K562 (cell line): ENCODE measurements around the gene ETS1. TPM values are rescaled to one million over a fixed set of nuclear protein-coding genes. Genes with fewer than 3 reads are reported as not detected.

Experiments
- ATAC-seq: fragments of 200-7000 bp; cut with Tn5 transposase; 3 replicates; pipeline ENCODE4 v1.9.1; 2020; ENCODE audit warnings: moderate library complexity
- BruUV-seq: library from RNA; stranded (reverse); fragments of 400-500 nt; replicated peaks from 2 replicates; lab custom pipeline; 2021; lab: Mats Ljungman, UMichigan
- CTCF ChIA-PET: fragments of 300-600 bp; formaldehyde crosslinking; extraction: SDS; loops from one replicate; lab custom pipeline; 2021; ENCODE audit warnings: low intra/inter-chr PET ratio; lab: Yijun Ruan, JAX
- POLR2A ChIA-PET: fragments of 300-600, 350-650 bp; sonication (Branson Sonifier 250); formaldehyde crosslinking; extraction: SDS; loops from one replicate; lab custom pipeline; 2021; ENCODE audit warnings: antibody characterized with exemption, inconsistent platforms; lab: Yijun Ruan, JAX
- DNase-seq, 4 experiments: peaks; one replicate each; pipeline versions ENCODE4 v3.0.0 to v3.0.0-alpha.2; 2011 to 2018; ENCODE audit warnings: low spot score in 3 of 4, mixed read lengths in 3 of 4; ENCODE audit errors: extremely low read depth in 1 of 4
- FAIRE-seq: peaks from 2 replicates; lab custom pipeline; 2011; peaks lifted over from hg19 to GRCh38; lab: Jason Lieb, UNC
- H2AFZ ChIP-seq: 2 replicates; pipeline ENCODE4 v1.6.0; 2011; ENCODE audit warnings: low read depth, low read length, control low read depth, inconsistent platforms
- H3K27ac ChIP-seq: fragments of 200-600 bp; 3 replicates; pipeline ENCODE4 v1.8.0; 2011; ENCODE audit warnings: low read depth, mild to moderate bottlenecking, control low read depth, inconsistent platforms, low read length, moderate library complexity, mixed read lengths; ENCODE audit errors: extremely low read depth
- H3K27me3 ChIP-seq, 2 experiments: fragments of 300-600 bp in 1 of 2; 2 replicates in 1 of 2; 3 replicates in 1 of 2; pipeline versions ENCODE4 v1.6.0 to v1.8.0; 2011; ENCODE audit warnings: inconsistent platforms in 2 of 2, low read length in 2 of 2, mild to moderate bottlenecking in 1 of 2, mixed read lengths in 1 of 2, moderate library complexity in 1 of 2; ENCODE audit not compliant: control insufficient read depth in 2 of 2, insufficient read depth in 2 of 2
- H3K36me3 ChIP-seq: fragments of 300-600 bp; 3 replicates; pipeline ENCODE4 v1.8.0; 2011; ENCODE audit warnings: mild to moderate bottlenecking, low read length, inconsistent platforms; ENCODE audit not compliant: control insufficient read depth, insufficient read depth
- H3K4me1 ChIP-seq, 2 experiments: fragments of 200-600 bp in 1 of 2; replicated peaks in 1 of 2; 2 replicates in 1 of 2; 3 replicates in 1 of 2; pipeline versions ENCODE4 v1.5.1 to v1.8.0; 2011; ENCODE audit warnings: inconsistent platforms in 2 of 2, low read length in 2 of 2, mild to moderate bottlenecking in 1 of 2, mixed read lengths in 1 of 2, moderate library complexity in 1 of 2; ENCODE audit not compliant: control insufficient read depth in 2 of 2, insufficient read depth in 2 of 2
- H3K4me2 ChIP-seq: 2 replicates; pipeline ENCODE4 v1.6.1; 2011; ENCODE audit warnings: low read length, control low read depth, inconsistent platforms, mixed read lengths; ENCODE audit not compliant: insufficient read depth
- H3K4me3 ChIP-seq: fragments of 200-600 bp; sonication (generic), shearing (Covaris generic); 2 replicates; pipeline ENCODE4 v1.5.1; 2016; ENCODE audit warnings: control low read depth, inconsistent platforms
- H3K79me2 ChIP-seq: fragments of 200-600 bp; 3 replicates; pipeline ENCODE4 v1.8.0; 2011; ENCODE audit warnings: low read length, inconsistent platforms; ENCODE audit not compliant: control insufficient read depth, insufficient read depth
- H3K9ac ChIP-seq, 2 experiments: 2 replicates each; pipeline versions ENCODE4 v1.6.0 to v1.6.1; 2011; ENCODE audit warnings: low read depth in 2 of 2, low read length in 2 of 2, control low read depth in 1 of 2, inconsistent platforms in 1 of 2, mild to moderate bottlenecking in 1 of 2, mixed read lengths in 1 of 2; ENCODE audit not compliant: insufficient read depth in 1 of 2
- H3K9me1 ChIP-seq: one replicate; pipeline ENCODE4 v1.6.0; 2011; ENCODE audit warnings: inconsistent platforms, mild to moderate bottlenecking, low read length, moderate library complexity; ENCODE audit not compliant: control insufficient read depth, insufficient read depth
- H3K9me3 ChIP-seq: replicated peaks from 2 replicates; pipeline ENCODE4 v1.5.1; 2011; ENCODE audit warnings: low read depth, low read length, inconsistent platforms; ENCODE audit not compliant: control insufficient read depth, insufficient read depth
- H4K20me1 ChIP-seq: replicated peaks from 2 replicates; pipeline ENCODE4 v1.6.1; 2011; ENCODE audit warnings: low read length, inconsistent platforms, mixed read lengths; ENCODE audit not compliant: control insufficient read depth, insufficient read depth
- GTF2F1 ChIP-seq: IDR thresholded peaks from 2 replicates; pipeline ENCODE4 v1.6.1; 2011; ENCODE audit warnings: low read depth, low read length, improper control_type of control experiment
- KLF10 ChIP-seq: fragments of 250-450 bp; sonication (Bioruptor Pico); IDR thresholded peaks from 2 replicates; pipeline ENCODE4 v1.6.1; 2021; ENCODE audit warnings: matching md5 sums
- MEF2D ChIP-seq: conservative IDR thresholded peaks from 2 replicates; pipeline ENCODE4 v1.6.1; 2016; ENCODE audit warnings: low read depth, missing genetic modification characterization, missing compliant biosample characterization
- NEUROD1 ChIP-seq: fragments of 150-350 bp; IDR thresholded peaks from 2 replicates; pipeline ENCODE4 v1.6.1; 2014; ENCODE audit warnings: borderline replicate concordance, low read length, low read depth; ENCODE audit not compliant: partially characterized antibody
- SPI1 ChIP-seq: IDR thresholded peaks from 2 replicates; pipeline ENCODE4 v1.6.1; 2011; ENCODE audit warnings: low read depth, low read length, control low read depth, borderline replicate concordance
- ZNF174 ChIP-seq: fragments of 250-450 bp; sonication (Bioruptor Pico); IDR thresholded peaks from 2 replicates; pipeline ENCODE4 v1.4.0; 2020; ENCODE audit warnings: mild to moderate bottlenecking
- WGBS: fragments of 100-300 bp; shearing (Covaris generic); methylation state at CpG from one replicate; pipeline ENCODE4 v1.1.6; 2016; ENCODE audit warnings: low coverage, mixed read lengths; ENCODE audit not compliant: insufficient coverage; ENCODE audit errors: missing lambda C conversion rate; 5-methylcytosine and 5-hydroxymethylcytosine counted together
- in situ Hi-C: fragments of 300-500 bp; cut with MboI; formaldehyde crosslinking; loops from 4 replicates; pipeline ENCODE4 v1.15.0; 2018; ENCODE audit warnings: inconsistent platforms, mixed read lengths
- intact Hi-C: fragments of 100-400 bp; cut with micrococcal nuclease; formaldehyde crosslinking; loops from 2 replicates; pipeline ENCODE4 v1.14.2; 2022
- polyA plus RNA-seq, 8 experiments: library from polyadenylated mRNA; depleted of rRNA in 4 of 8; stranded (reverse) in 5 of 8; unstranded in 3 of 8; fragments of >200 nt; fragmentation: Nextera tagmentation in 2 of 8; fragmentation: Illumina TruSeq in 1 of 8; extraction: Ambion mirVana in 2 of 8; extraction: Trizol in 1 of 8; gene quantifications; 2 replicates each; pipeline versions ENCODE4 v1.2.1 to v1.2.3, GENCODE V29; 2011 to 2014; ENCODE audit warnings: inconsistent platforms in 1 of 8, missing spikeins in 1 of 8
- total RNA-seq, 7 experiments: library from RNA; depleted of rRNA in 6 of 7; stranded (reverse); fragments of >200 nt in 6 of 7; fragmentation: Illumina TruSeq in 2 of 7; extraction: Trizol in 2 of 7; gene quantifications; 2 replicates each; pipeline versions ENCODE4 v1.2.1 to v1.2.3, GENCODE V29; 2011 to 2021; ENCODE audit warnings: low replicate concordance in 1 of 7
- TF ChIP-seq, protein P1 (sequence below), 2 experiments: fragments of 250-450 bp in 1 of 2; fragments of 450-650 bp in 1 of 2; sonication (Bioruptor Pico) in 1 of 2; IDR thresholded peaks; 2 replicates each; pipeline versions ENCODE4 v1.6.1 to v1.8.0; 2016 to 2021; ENCODE audit warnings: mild to moderate bottlenecking in 2 of 2, moderate library complexity in 2 of 2, missing compliant biosample characterization in 1 of 2, missing genetic modification characterization in 1 of 2
- TF ChIP-seq, protein P2 (sequence below): fragments of 250-450 bp; sonication (Bioruptor Pico); IDR thresholded peaks from 2 replicates; pipeline ENCODE4 v1.8.0; 2022; ENCODE audit warnings: inconsistent platforms, mild to moderate bottlenecking, moderate library complexity, borderline replicate concordance
- TF ChIP-seq, protein P3 (sequence below): fragments of 450-650 bp; IDR thresholded peaks from 2 replicates; pipeline ENCODE4 v1.6.1; 2017; ENCODE audit warnings: mild to moderate bottlenecking, moderate library complexity

ETS1 gene
- total and polyA plus RNA-seq, 9 of the 15 experiments (the other 6 are each of a cell fraction or from before 2014, with no cell fraction given) = 0.04 to 1.4 (median 0.23) TPM

DNA sequence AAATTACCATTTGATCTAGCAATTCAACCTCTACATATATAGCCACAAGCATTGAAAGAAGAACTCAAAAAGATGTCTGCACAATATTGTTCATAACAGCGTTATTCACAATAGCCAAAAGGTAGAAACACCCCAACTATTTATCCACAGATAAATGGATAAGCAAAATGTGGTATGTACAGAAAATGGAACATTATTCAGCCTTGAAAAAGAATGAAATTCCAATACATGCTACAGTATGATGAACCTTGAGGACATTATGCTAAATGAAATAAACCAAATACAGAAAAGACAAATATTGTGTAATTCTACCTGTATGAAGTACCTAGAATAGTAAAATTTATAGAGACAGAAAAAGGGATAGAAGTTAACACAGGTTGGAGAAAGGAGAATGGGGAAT, 2.6 kb upstream of the ETS1 start:
- intact Hi-C loops = no loop called here
- in situ Hi-C loops = no loop called here
- no peak overlapping the region for H3K4me2 ChIP-seq
- H3K9ac ChIP-seq = no peak overlapping the region
- no peaks in the 10 kb centered on the region for H3K9me3 ChIP-seq
- no peaks in the 10 kb centered on the region for H3K36me3 ChIP-seq
- no peak for FAIRE-seq
- no peaks in the 10 kb centered on the region for H3K27me3 ChIP-seq
- no peak overlapping the region for H3K4me3 ChIP-seq
- WGBS = 0% methylated on average over 1 of the region's 1 CpG
- no peak for ATAC-seq
- H2AFZ ChIP-seq = no peak overlapping the region
- H3K27ac ChIP-seq = no peak overlapping the region
- POLR2A ChIA-PET = no interaction called here
- DNase-seq = no peak
- H3K9me1 ChIP-seq = no peaks in the 10 kb centered on the region
- TF ChIP-seq GTF2F1 (no peak), ZNF174 (CRISPR knock-in tag) (no peak), SPI1 (no peak), NEUROD1 (no peak)
- TF ChIP-seq, protein P1, sequence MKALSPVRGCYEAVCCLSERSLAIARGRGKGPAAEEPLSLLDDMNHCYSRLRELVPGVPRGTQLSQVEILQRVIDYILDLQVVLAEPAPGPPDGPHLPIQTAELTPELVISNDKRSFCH (CRISPR knock-in tag; IDR thresholded peaks at IDR 0.05) = no peak
- TF ChIP-seq, protein P1 (tag; IDR thresholded peaks at IDR 0.05) = no peak
- no TSS peak for BruUV-seq
- H4K20me1 ChIP-seq = no peaks in the 10 kb centered on the region
- H3K79me2 ChIP-seq = no peaks in the 10 kb centered on the region
- no peaks in the 10 kb centered on the region for H3K4me1 ChIP-seq
- CTCF ChIA-PET = no interaction called here

DNA sequence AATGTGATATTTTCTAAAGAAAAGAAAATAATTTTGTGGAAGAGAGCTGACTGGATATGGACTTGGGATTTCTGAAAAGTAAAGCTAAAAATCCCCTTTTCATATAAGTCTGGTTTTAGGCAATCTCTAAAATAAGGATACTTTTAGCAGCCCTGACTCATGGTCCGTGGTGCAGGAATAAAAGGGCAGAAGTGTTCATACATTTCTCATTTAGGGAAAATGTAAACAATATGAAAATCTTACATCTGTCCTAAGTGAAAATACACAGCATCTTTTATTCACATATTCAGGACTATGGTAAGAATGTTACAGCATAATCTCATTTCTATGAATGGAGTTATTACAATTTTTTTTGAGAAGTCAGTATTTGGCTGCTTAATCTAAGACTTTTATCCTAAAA, 735 bp upstream of the ETS1 start:
- no peaks in the 10 kb centered on the region for H3K36me3 ChIP-seq
- no peaks in the 10 kb centered on the region for H4K20me1 ChIP-seq
- ChIA-PET CTCF (no interaction called here), POLR2A (no interaction called here)
- in situ Hi-C loops (no loop called here), intact Hi-C loops (no loop called here)
- DNase-seq = no peak
- no peak overlapping the region for H2AFZ ChIP-seq
- H3K4me3 ChIP-seq = no peak overlapping the region
- ATAC-seq = no peak
- no peaks in the 10 kb centered on the region for H3K4me1 ChIP-seq
- BruUV-seq = no TSS peak
- H3K9me1 ChIP-seq = no peaks in the 10 kb centered on the region
- no peaks in the 10 kb centered on the region for H3K27me3 ChIP-seq
- H3K79me2 ChIP-seq = no peaks in the 10 kb centered on the region
- H3K4me2 ChIP-seq = no peak overlapping the region
- H3K9ac ChIP-seq = no peak overlapping the region
- no peak overlapping the region for H3K27ac ChIP-seq
- 0% methylated on average over 1 of the region's 1 CpG for WGBS
- TF ChIP-seq, protein P2, sequence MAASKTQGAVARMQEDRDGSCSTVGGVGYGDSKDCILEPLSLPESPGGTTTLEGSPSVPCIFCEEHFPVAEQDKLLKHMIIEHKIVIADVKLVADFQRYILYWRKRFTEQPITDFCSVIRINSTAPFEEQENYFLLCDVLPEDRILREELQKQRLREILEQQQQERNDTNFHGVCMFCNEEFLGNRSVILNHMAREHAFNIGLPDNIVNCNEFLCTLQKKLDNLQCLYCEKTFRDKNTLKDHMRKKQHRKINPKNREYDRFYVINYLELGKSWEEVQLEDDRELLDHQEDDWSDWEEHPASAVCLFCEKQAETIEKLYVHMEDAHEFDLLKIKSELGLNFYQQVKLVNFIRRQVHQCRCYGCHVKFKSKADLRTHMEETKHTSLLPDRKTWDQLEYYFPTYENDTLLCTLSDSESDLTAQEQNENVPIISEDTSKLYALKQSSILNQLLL (CRISPR knock-in tag) = no peak
- TF ChIP-seq KLF10 (CRISPR knock-in tag) = no peak
- TF ChIP-seq, protein P3, sequence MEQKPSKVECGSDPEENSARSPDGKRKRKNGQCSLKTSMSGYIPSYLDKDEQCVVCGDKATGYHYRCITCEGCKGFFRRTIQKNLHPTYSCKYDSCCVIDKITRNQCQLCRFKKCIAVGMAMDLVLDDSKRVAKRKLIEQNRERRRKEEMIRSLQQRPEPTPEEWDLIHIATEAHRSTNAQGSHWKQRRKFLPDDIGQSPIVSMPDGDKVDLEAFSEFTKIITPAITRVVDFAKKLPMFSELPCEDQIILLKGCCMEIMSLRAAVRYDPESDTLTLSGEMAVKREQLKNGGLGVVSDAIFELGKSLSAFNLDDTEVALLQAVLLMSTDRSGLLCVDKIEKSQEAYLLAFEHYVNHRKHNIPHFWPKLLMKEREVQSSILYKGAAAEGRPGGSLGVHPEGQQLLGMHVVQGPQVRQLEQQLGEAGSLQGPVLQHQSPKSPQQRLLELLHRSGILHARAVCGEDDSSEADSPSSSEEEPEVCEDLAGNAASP = no peak
- TF ChIP-seq MEF2D = no peak
- FAIRE-seq = no peak
- no peaks in the 10 kb centered on the region for H3K9me3 ChIP-seq
